Activated CD4-positive, alpha-beta T cell treated with anti-CD3 and anti-CD28 coated beads, Interleukin-10, Interleukin-2, amounts not matched to agents 100 ng/mL and 50 ng/mL, durations not matched to agents 16 hours and 8 hours (primary cell): ENCODE measurements around the gene RRP1B.
"Not testable (repeated sequence)": the region's sequence is repeated elsewhere in the genome, so short reads cannot be mapped to it uniquely, and the experiment has no call there.

ENCODE experiments used
- DNase-seq: peaks from one replicate; pipeline ENCODE4 v3.0.0-alpha.2; 2020

Gene RRP1B

DNA sequence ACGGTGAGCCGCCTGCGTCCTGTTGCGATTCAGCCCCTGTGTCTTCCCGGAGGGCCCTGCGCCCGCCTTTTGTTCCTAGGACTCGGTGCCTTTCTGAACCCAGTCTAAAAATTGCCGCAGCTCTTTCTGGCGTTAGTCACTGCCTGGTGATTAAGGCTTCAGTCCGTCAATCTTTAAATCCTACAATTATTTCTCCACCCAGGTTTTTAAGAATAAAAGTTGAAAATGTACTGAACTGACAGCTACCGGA lies 43.4 kb downstream of the RRP1B start:
- DNase-seq, result no peak

DNA sequence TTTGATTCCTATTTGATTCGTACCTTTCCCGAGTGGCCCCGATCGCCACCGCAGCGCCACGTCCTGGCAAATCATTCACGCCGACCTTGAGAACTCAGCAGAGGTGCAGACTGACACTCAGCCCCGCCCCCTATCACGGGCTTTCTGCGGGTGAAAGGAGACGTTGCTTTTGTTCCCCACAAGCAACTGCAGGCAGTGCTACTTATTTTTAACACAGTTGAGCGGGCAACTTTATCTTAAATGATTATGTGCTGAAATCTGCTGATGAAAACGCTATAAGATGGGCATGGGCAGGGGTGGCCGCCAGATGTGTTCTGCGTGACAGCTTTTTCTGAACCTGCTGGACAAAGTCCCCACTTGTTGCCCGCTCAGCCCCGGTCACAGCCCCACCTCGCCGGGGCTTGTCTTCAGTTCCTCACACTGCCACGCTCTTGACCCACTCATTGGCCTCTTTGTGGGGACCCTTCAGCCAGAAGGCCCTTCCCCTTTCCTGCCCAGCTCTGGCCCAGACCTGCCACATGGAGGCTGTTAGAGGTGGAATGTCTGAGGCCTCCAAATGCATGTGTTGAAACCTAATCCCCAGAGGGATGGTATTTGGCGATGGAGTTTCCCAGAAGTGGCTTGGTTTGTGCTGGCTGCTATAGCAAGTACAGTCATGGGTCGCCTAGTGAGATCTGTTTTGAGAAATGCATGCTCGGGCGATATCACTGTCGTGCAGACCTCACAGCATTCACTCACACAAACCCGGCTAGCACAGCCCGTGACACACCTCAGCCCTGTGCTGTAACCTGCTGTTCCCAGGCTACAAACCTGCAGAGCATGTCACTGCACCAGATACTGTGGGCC lies 43.9 kb downstream of the RRP1B start:
- DNase-seq, result no peak

DNA sequence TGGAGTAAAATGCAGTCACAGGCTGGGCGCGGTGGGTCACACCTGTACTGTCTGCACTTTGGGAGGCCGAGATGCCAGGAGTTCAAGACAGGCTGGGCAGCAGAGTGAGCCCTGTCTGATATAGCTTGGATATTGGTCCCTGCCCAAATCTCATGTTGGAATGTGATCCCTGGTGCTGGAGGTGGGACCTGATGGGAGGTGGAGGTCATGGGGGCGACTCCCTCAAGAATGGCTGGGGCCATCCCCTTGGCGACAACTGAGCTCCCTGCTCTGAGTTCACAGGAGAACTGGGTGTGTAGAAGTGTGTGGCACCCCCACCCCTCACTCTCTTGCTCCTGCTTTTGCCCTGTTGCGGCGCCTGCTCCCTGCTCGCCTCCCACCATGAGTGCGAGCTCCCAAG lies 48.1 kb downstream of the RRP1B start:
- DNase-seq, result no peak

- no peak for DNase-seq
These were observed 49.5 kb downstream of the RRP1B start for GRCh38 chr21:43708745-43709381.

DNA sequence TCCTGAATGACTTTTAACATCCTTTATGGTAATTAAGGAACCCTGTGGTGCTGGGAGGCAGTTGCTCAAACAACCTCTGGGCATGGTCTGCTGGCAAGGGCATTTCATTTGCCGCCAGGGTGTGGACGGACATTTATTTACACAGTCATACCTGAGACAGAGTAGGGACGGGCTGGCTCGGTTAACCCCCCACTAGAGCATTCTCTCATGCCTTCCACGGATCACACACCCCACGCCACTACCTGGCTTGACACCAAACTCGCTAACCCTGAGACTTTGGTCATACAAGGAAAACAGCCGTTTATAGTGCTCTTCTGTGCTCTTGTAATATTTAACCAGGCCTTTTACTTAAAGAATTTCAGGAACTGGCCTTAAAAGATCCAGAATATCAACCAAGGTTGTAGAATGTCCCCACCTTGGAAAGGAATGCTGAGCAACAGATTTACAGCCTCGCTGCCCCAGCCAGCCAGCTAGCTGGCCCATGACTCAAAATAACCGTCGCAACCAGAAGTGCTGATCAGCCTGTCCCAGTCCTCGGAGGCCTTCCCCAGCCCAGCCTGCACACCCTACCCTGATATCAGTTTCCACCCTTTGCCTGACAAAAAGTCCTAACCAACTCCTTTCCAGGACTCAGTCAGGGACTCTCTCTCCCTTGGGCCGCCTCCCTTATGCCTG lies 53.0 kb downstream of the RRP1B start:
- no peak for DNase-seq

GRCh38 chr21:43713123-43713522 lies 53.8 kb downstream of the RRP1B start:
- not testable (repeated sequence) for DNase-seq

DNA sequence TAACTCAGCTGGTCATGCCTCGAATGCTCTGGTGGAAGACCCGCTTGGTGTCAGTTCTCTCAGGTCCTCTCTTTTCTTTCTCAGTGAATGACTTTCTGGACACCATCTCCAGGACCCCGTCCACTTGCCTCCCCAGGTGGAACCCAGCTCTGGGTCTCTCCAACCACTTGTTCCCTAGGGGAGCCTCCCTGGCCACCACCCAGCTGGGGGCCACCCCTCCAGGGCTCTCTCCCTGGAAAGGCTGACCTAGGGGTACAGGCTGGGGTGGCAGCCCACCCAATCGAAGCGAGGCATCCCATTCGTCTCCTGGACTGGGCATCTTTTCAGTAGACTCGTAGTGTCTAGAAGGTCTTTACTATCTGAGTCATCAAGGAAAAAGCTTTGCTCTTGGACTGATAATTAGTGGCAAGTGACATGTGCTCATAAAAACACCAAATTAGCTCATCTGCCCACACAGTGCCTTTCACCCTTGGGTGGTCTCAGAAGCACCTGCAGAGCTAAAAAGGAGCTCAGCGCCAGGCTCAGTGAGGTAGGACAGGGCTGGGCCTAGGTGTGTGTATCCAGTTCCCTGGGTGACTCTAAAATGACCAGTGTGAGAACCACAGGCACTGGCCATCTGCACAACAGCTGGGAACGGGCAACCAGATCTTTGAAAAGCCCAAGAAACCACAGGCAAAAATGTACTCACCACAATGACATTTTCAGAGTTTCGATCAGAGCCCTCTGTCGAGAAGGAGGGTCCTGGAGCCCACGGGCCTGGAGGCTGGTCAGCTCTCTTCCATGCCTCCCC lies 57.2 kb downstream of the RRP1B start:
- DNase-seq, result no peak

DNA sequence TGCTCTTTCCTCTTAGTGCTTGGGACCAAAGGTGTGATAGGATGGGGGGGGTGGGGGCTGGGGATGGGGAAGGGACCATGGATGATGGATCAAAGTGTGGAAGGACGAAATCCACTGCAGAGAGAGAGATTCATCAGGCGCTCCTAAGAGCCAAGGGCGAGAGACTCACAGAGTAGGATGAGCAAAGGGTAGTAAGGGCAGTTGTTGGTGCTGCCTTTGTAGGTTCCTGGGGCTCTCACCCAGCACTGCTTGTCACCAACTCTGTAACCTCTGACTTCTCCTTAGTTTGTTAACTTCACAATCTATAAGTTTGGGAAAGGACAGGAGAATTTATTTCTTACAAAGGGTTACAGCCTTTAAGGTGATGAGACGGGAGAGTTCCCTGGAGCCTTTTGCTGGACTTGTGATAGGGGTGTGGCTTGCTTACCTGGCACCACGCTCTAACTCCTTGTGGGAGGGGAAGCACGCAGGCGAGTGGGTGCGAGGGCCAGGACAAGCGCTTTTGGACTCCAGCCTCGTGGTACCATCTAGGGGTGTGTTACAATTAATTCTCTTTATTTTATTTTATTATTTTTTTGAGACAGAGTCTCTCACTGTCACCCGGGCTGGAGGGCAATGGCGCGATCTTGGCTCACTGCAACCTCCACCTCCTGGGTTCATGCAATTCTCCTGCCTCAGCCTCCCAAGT lies 58.0 kb downstream of the RRP1B start:
- no peak for DNase-seq

- DNase-seq, result no peak
These were observed 58.9 kb downstream of the RRP1B start for GRCh38 chr21:43717967-43718871.

DNA sequence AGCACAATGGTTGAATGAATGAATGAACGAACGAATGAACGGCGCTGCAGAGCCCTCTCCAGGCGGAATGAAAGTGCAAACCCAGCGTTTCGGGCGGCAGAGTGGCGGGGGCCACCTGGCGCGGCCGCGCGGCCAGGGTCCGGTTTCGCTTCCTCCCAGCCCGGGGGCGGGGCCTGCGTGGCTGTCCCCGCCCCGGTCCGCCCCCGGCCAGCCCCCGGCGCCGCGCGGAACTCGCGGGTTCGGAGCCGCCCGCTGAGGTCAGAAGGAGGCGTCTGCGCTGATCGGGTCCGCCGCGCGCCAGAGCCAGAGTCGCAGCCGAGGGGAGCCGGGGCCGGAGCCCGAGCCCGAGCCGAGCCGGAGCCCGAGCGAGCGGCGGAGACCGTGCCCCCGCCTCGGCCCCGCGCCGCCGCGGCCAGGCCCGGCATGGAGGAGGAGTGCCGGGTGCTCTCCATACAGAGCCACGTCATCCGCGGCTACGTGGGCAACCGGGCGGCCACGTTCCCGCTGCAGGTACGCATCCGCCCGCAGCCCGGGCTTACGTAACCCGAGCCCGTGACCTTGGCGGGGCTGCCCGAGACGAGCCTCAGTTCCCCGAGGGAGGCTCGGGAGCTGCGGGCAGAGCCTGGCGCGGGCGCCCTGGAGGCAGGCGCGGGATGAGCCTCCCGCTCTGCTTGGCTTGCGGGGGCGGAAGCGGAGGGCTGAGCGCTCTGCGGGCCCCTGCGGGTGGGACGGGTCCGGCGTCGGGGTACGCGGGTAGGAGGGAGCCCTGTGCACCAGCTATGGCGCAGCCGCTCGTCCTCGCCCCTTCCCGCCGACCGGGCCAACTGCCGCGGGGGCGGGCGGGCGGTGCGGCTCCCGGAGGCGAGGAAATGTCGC lies 59.8 kb downstream of the RRP1B start, which contains the start of gene PDXK:
PDXK (plus strand) TSS at position 258 of the 876 bp plus-strand sequence; CDS start at position 424, 166 bp downstream.
- peak; percentile 91 for DNase-seq

GRCh38 chr21:43719748-43720538 lies 60.6 kb downstream of the RRP1B start:
- peak; percentile 25 for DNase-seq

GRCh38 chr21:43720539-43721166 lies 61.3 kb downstream of the RRP1B start:
- DNase-seq, result no peak

- DNase-seq, result no peak
These were observed 61.8 kb downstream of the RRP1B start for GRCh38 chr21:43721206-43721605.

DNA sequence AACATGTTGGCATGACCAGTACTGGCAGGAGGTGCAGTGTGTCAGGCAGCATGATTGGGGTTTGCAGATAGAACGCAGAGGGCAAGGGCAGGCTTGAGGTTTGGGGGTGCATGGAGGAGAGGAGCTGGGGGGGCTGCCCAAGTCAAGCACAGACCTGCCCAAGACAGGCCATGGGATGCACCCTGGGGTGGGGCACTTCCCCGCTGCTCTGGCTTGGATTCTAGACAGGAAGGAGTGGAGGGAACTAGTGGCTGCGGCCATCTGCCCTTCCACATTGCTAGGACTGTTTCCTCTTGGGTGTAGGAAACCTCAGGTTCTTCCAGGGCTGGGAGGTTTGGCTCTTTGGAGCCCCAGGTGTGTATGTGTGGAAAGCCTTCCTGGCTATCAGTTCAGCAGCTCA lies 62.6 kb downstream of the RRP1B start:
- DNase-seq, result no peak

DNA sequence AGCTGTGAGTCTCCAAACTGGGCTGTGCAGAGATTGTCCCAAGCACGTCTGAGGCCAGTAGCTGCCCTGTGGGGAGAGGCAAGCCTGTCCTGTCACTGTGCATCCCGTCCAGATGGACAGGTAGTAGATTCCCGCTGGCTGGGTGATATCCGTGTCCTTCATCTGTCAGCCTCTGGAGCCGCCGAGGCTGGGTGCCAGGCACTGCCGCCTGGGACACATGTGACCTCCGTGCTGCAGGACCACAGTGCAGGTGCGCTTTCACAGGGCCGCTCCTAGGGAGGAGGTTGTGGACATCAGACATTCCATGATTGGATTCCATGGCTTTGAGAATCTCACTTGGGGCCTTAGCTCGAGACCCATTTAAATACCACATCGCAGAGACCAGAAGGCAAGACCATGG lies 64.3 kb downstream of the RRP1B start:
- no peak for DNase-seq

DNA sequence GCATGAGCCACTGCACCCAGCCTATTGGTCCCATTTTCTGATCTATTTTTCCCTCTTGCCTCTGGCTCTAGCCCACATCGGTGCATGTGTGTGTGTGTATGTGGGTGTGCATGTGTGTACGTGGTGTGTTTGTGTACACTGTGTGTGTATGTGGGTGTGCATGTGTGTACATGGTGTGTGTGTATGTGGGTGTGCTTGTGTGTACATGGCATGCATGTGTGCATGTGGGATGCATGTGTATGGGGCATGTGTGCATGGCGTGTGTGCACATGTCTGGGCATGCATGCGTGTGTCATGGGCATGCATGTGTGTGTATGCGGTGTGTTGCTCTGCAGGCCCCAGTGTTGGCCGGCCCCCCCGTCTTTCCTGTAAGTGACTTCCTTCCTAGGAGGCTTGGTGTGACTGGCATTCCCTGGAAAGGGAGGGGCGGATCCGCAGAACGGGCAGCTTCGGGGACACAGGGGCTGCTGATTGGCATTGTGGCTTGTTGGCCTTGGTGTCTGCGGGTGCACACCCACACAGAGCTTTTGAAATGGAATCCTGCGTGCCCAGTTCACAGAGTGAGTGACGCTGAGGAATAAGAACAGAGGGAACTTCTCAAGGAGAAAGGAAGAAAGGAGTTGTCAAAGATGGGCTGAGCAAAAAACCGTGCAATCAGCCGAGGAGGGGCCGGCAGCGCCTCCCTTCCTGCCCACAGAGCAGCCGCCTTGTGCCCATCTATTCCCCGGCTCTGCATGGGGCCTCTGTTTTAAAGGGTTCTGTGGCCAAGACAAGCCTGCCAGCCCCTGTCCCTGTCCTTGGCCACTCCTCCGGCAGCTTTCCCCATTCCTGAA lies 67.5 kb downstream of the RRP1B start:
- DNase-seq, result no peak

- no peak for DNase-seq
These were observed 68.3 kb downstream of the RRP1B start for GRCh38 chr21:43727519-43728153.

DNA sequence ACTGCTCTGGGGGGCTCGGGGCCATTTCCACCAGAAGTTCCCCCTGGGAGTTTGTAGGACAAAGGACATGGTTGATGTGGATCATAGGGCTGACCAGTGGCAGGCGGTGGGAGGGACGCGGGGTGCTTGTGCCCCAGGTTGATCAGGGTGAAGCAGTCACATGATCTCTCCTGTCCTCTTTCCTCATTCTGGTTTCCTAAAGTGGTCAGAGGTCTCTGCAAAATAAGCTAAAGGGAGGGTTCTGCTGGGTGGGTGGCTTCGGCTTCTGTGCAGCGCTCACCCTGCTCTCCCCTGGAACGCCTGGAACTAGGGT lies 68.8 kb downstream of the RRP1B start:
- no peak for DNase-seq
